Esophagus mucosa (tissue), 1 donor: ENCODE data around the gene CLNS1A. TPM values are rescaled to one million over a fixed set of nuclear protein-coding genes. Genes with fewer than 3 reads are reported as not detected.

Experiments
- total RNA-seq: library from RNA; stranded (reverse); gene quantifications from one replicate; pipeline ENCODE4 v1.2.4, GENCODE V29; 2023
- donor health status: DM: yes; HTN: yes; CAD: no.

CLNS1A gene
- total RNA-seq, 1 donor from 2014 or later, result 106 TPM

Other genes with a start within 250 kb of the CLNS1A start
- 29.2 TPM for gene PAK1, start 163.7 kb downstream of the CLNS1A start, total RNA-seq
- gene AQP11, start 47.8 kb downstream of the CLNS1A start, total RNA-seq, result not detected
- gene RSF1, start 182.9 kb upstream of the CLNS1A start, total RNA-seq, result 17.3 TPM
- 9.4 TPM for gene AAMDC, start 183.3 kb upstream of the CLNS1A start, total RNA-seq